HepG2 (cell line): Measurements from ENCODE around the gene KCTD6. TPM values are rescaled to one million over a fixed set of nuclear protein-coding genes. Genes with fewer than 3 reads are reported as not detected.
A peak's percentile ranks its signal among the peaks of the same experiment; 100 is the strongest.

Experiments
- AKNA ChIP-seq: sonication (generic); formaldehyde crosslinking; IDR thresholded peaks from 2 replicates; pipeline ENCODE4 v1.4.0; 2020; ENCODE audit warnings: missing genetic modification reagents, borderline replicate concordance
- CREB1 ChIP-seq, 2 experiments: fragments of 450-650 bp in 1 of 2; IDR thresholded peaks; 2 replicates each; pipeline ENCODE4 v1.6.1; 2016 to 2017; ENCODE audit warnings: control low read depth in 1 of 2, mild to moderate bottlenecking in 1 of 2, missing compliant biosample characterization in 1 of 2, missing genetic modification characterization in 1 of 2
- EHMT2 ChIP-seq: fragments of 200-600 bp; sonication (generic); IDR thresholded peaks from 2 replicates; pipeline ENCODE4 v1.7.0; 2017; ENCODE audit warnings: antibody characterized with exemption, low read depth, low read length, borderline replicate concordance
- ELK4 ChIP-seq: sonication (generic); formaldehyde crosslinking; IDR thresholded peaks from 2 replicates; pipeline ENCODE4 v1.9.0; 2021; ENCODE audit warnings: missing genetic modification reagents, borderline replicate concordance
- FOXA3 ChIP-seq: IDR thresholded peaks from 2 replicates; pipeline ENCODE4 v1.6.1; 2016; ENCODE audit warnings: missing genetic modification reagents, missing compliant biosample characterization
- FOXO1 ChIP-seq: sonication (generic); formaldehyde crosslinking; IDR thresholded peaks from 2 replicates; pipeline ENCODE4 v1.4.0; 2020; ENCODE audit warnings: missing genetic modification reagents
- GLI4 ChIP-seq: sonication (generic); formaldehyde crosslinking; IDR thresholded peaks from 2 replicates; pipeline ENCODE4 v1.5.1; 2020; ENCODE audit warnings: missing genetic modification reagents, mild to moderate bottlenecking, moderate library complexity, borderline replicate concordance
- HMGA1 ChIP-seq: sonication (generic); formaldehyde crosslinking; conservative IDR thresholded peaks from 2 replicates; pipeline ENCODE4 v1.4.0; 2020; ENCODE audit warnings: missing genetic modification reagents
- HNF4G ChIP-seq, 2 experiments: sonication (generic) in 1 of 2; formaldehyde crosslinking in 1 of 2; IDR thresholded peaks; 2 replicates each; pipeline versions ENCODE4 v1.4.0 to v1.6.1; 2011 to 2020; ENCODE audit warnings: borderline replicate concordance in 2 of 2, low read depth in 2 of 2, mild to moderate bottlenecking in 2 of 2, low read length in 1 of 2, missing genetic modification reagents in 1 of 2, moderate library complexity in 1 of 2
- JARID2 ChIP-seq: sonication (generic); formaldehyde crosslinking; IDR thresholded peaks from 2 replicates; pipeline ENCODE4 v1.8.1; 2023; ENCODE audit warnings: missing genetic modification reagents, inconsistent platforms; ENCODE audit not compliant: insufficient replicate concordance
- JDP2 ChIP-seq: sonication (generic); formaldehyde crosslinking; IDR thresholded peaks from 2 replicates; pipeline ENCODE4 v1.8.1; 2022; ENCODE audit warnings: missing genetic modification reagents, borderline replicate concordance
- NFRKB ChIP-seq: fragments of 450-650 bp; IDR thresholded peaks from 2 replicates; pipeline ENCODE4 v1.6.1; 2017
- RNF219 ChIP-seq: sonication (generic); formaldehyde crosslinking; IDR thresholded peaks from 2 replicates; pipeline ENCODE4 v1.5.0; 2020; ENCODE audit warnings: mild to moderate bottlenecking, missing genetic modification reagents
- ZFP1 ChIP-seq: IDR thresholded peaks from 2 replicates; pipeline ENCODE4 v1.6.1; 2016
- ZNF143 ChIP-seq: sonication (generic); formaldehyde crosslinking; IDR thresholded peaks from 2 replicates; pipeline ENCODE4 v1.4.0; 2020; ENCODE audit warnings: missing genetic modification reagents
- ZNF232 ChIP-seq: sonication (generic); formaldehyde crosslinking; IDR thresholded peaks from 2 replicates; pipeline ENCODE4 v1.4.0; 2020; ENCODE audit warnings: missing genetic modification reagents, borderline replicate concordance
- ZNF550 ChIP-seq: sonication (generic); formaldehyde crosslinking; IDR thresholded peaks from 2 replicates; pipeline ENCODE4 v1.4.0; 2020; ENCODE audit warnings: mild to moderate bottlenecking, missing genetic modification reagents, borderline replicate concordance
- ZNF557 ChIP-seq: sonication (generic); formaldehyde crosslinking; IDR thresholded peaks from 2 replicates; pipeline ENCODE4 v1.4.0; 2020; ENCODE audit warnings: missing genetic modification reagents
- polyA plus RNA-seq, 8 experiments: library from polyadenylated mRNA; depleted of rRNA in 3 of 8; stranded (reverse) in 7 of 8; unstranded in 1 of 8; fragments of >200 nt; fragmentation: Illumina TruSeq in 4 of 8; extraction: Trizol in 4 of 8; gene quantifications; 2 replicates each; pipeline versions ENCODE4 v1.2.1 to v1.2.3, GENCODE V29; 2011 to 2016; ENCODE audit warnings: low read depth in 4 of 8, missing spikeins in 1 of 8, mixed read lengths in 1 of 8; ENCODE audit not compliant: insufficient read depth in 1 of 8
- total RNA-seq, 5 experiments: library from RNA; depleted of rRNA; stranded (reverse); fragments of >200 nt; fragmentation: Illumina TruSeq; extraction: Trizol; gene quantifications; 2 replicates each; pipeline ENCODE4 v1.2.3, GENCODE V29; 2016; ENCODE audit warnings: low read depth in 1 of 5

The KCTD6 gene
- total and polyA plus RNA-seq, 2 of the 13 experiments (the other 11 are each of a cell fraction or from before 2014, with no cell fraction given), result 13.4 to 14.2 TPM

- no peak for TF ChIP-seq ZNF550
- peak; percentile 62; the same call in 1 of the 2 replicates for TF ChIP-seq ZNF557
- TF ChIP-seq GLI4, result no peak
- TF ChIP-seq ZNF232 (CRISPR knock-in tag), result peak; percentile 88; the same call in 1 of the 2 replicates
- no peak; the same call in 1 of the 2 replicates for TF ChIP-seq ZNF143
- TF ChIP-seq ELK4 (CRISPR knock-in tag), result no peak
- TF ChIP-seq AKNA, result no peak
- peak; percentile 59; the same call in 1 of the 2 replicates for TF ChIP-seq HNF4G (IDR thresholded peaks at IDR 0.05; ENCODE audit: borderline replicate concordance, low read depth, low read length)
- TF ChIP-seq HNF4G (CRISPR knock-in tag; IDR thresholded peaks at IDR 0.05; ENCODE audit: borderline replicate concordance, low read depth), result no peak; the same call in 1 of the 2 replicates
- peak; percentile 49; the same call in 1 of the 2 replicates for TF ChIP-seq EHMT2
- TF ChIP-seq NFRKB, result no peak
- no peak for TF ChIP-seq JARID2 (CRISPR knock-in tag)
- no peak for TF ChIP-seq HMGA1
- TF ChIP-seq RNF219 (CRISPR knock-in tag), result no peak
- TF ChIP-seq JDP2, result peak; percentile 27; the same call in 1 of the 2 replicates
- peak; percentile 96 for TF ChIP-seq FOXA3 (CRISPR knock-in tag)
- TF ChIP-seq FOXO1 (CRISPR knock-in tag), result peak; percentile 55; the same call in 1 of the 2 replicates
- peak; percentile 80; the same call in 1 of the 2 replicates for TF ChIP-seq ZFP1
- 0 out of 2 replicates have a peak, but pooled peaks have one; percentile 2 for TF ChIP-seq CREB1 (IDR thresholded peaks at IDR 0.05)
- peak; percentile 69 for TF ChIP-seq CREB1 (CRISPR knock-in tag; IDR thresholded peaks at IDR 0.05)
Measured at GRCh38 chr3:58471025-58471887, 20.6 kb upstream of the KCTD6 start (continued).
